RPMI8226 (cell line): ENCODE results near the gene KCNC1.

ENCODE experiments used
- DNase-seq: peaks from one replicate; pipeline ENCODE4 v3.0.0-alpha.2; 2015

KCNC1 gene

GRCh38 chr11:17734418-17734911 is at the start of gene KCNC1:
Gene KCNC1 (plus strand): TSS chr11:17734781. CDS start chr11:17736003, 1,222 bp downstream.
- no peak for DNase-seq

GRCh38 chr11:17686231-17686980 is 48.2 kb upstream of the KCNC1 start:
- DNase-seq: no peak

- DNase-seq: no peak
Measured at GRCh38 chr11:17687946-17688670, 46.5 kb upstream of the KCNC1 start.

GRCh38 chr11:17691550-17691949 is 43.0 kb upstream of the KCNC1 start:
- DNase-seq: no peak

- no peak for DNase-seq
Measured at GRCh38 chr11:17691976-17692375, 42.6 kb upstream of the KCNC1 start.

- no peak for DNase-seq
Measured at GRCh38 chr11:17692931-17693330, 41.6 kb upstream of the KCNC1 start.

GRCh38 chr11:17693531-17693930 is 41.0 kb upstream of the KCNC1 start:
- no peak for DNase-seq

GRCh38 chr11:17694494-17695110 is 40.0 kb upstream of the KCNC1 start:
- no peak for DNase-seq

- DNase-seq: no peak
Measured at GRCh38 chr11:17695454-17696441, 38.8 kb upstream of the KCNC1 start.

GRCh38 chr11:17696741-17697140 is 37.8 kb upstream of the KCNC1 start:
- no peak for DNase-seq

GRCh38 chr11:17697175-17697949 is 37.2 kb upstream of the KCNC1 start:
- DNase-seq: no peak

GRCh38 chr11:17699147-17700114 is 35.1 kb upstream of the KCNC1 start:
- no peak for DNase-seq

- no peak for DNase-seq
Measured at GRCh38 chr11:17700991-17701390, 33.6 kb upstream of the KCNC1 start.

- no peak for DNase-seq
Measured at GRCh38 chr11:17702876-17703275, 31.7 kb upstream of the KCNC1 start.

- DNase-seq: no peak
Measured at GRCh38 chr11:17703951-17704350, 30.6 kb upstream of the KCNC1 start.

GRCh38 chr11:17707830-17708229 is 26.8 kb upstream of the KCNC1 start:
- DNase-seq: no peak

- no peak for DNase-seq
Measured at GRCh38 chr11:17711836-17712235, 22.7 kb upstream of the KCNC1 start.

- DNase-seq: no peak
Measured at GRCh38 chr11:17713851-17714250, 20.7 kb upstream of the KCNC1 start.

GRCh38 chr11:17714356-17714854 is 20.2 kb upstream of the KCNC1 start:
- DNase-seq: no peak

- DNase-seq: no peak
Measured at GRCh38 chr11:17714870-17715269, 19.7 kb upstream of the KCNC1 start.
